ENCODE measurements around the gene ARHGDIA. TPM values are rescaled to one million over a fixed set of nuclear protein-coding genes. Genes with fewer than 3 reads are reported as not detected.
"Not testable (repeated sequence)": the region's sequence is repeated elsewhere in the genome, so short reads cannot be mapped to it uniquely, and the experiment has no call there.

Gene ARHGDIA
- polyA plus RNA-seq (2011; rRNA removed) (62.2 and 78.6 TPM in 2 replicates), polyA minus RNA-seq (2011; rRNA and poly(A)+ RNA removed) (48.6 and 62.3 TPM in 2 replicates)

GRCh38 chr17:81870981-81871386 lies at the start of gene ARHGDIA:
Gene ARHGDIA, minus strand, starts transcription at chr17:81871337. Its CDS starts 1,407 bp downstream, at chr17:81869930.
- Histone ChIP-seq H3K9me3 (ENCODE audit: control insufficient read depth, insufficient read depth, low read length) (no peaks in the 10 kb centered on the region; the same call in 1 of the 2 replicates), H3K4me3 (ENCODE audit: low read depth, low read length) (peak within 1 kb of the TSS; percentile 81), H3K27ac (ENCODE audit: low read depth, low read length) (peak within 1 kb of the TSS; percentile 88), H3K27me3 (ENCODE audit: control insufficient read depth, insufficient read depth, low read length) (no peaks in the 10 kb centered on the region)
- POLR2A ChIA-PET: interaction anchor here (1.9 kb wide), 1 partner anchor 10 kb away, joined by 11 read pairs; the partner anchor contains the start of gene P4HB
- CTCF ChIA-PET: interaction anchor here (0.8 kb wide), 1 partner anchor 50 kb away, joined by 3 read pairs; no protein-coding TSS in a partner anchor
- no peak for TF ChIP-seq CTCF (IDR thresholded peaks at IDR 0.05; ENCODE audit: low read depth, low read length)
- no peak for DNase-seq (ENCODE audit: low read depth, low spot score)

DNA sequence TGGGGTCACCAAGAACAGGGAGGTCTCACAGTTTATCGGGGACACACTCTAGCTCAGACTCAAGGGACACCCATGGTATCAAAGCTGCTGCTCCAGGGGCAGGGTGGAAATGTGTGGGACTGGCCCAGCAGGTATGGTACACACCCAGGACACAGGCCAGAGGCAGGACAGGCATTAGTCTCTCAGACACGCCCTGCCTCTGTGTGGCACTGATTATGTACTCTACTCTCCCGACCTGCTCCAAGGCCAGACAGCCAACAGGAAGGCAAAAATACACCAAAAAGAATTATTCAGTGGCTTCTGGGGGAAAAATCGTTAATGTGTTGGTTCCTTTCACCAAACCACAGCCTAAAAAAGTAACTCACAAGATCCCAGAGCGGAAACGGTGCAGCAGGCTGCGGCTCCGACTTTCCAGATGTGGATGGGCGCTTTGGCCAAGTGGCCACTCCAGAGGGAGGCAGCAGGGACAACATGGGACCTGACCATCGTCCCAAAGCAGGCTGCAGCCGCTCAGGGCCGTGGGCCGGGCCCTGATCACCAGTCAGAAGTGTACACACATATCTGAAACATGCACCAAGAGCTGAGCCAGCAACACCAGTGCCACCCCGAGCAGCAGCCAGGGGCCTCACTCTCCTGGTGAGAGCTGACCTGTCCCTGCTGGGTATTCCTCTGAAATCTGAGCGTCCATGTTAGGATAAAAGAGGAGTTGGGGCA lies 47.9 kb upstream of the ARHGDIA start:
- ChIA-PET CTCF (no interaction called here), POLR2A (no interaction called here)
- Histone ChIP-seq H3K9me3 (ENCODE audit: control insufficient read depth, insufficient read depth, low read length) (no peaks in the 10 kb centered on the region; the same call in 1 of the 2 replicates), H3K27me3 (ENCODE audit: control insufficient read depth, insufficient read depth, low read length) (no peaks in the 10 kb centered on the region), H3K27ac (ENCODE audit: low read depth, low read length) (no peak overlapping the region), H3K4me3 (ENCODE audit: low read depth, low read length) (no peak overlapping the region)
- no peak for TF ChIP-seq CTCF (IDR thresholded peaks at IDR 0.05; ENCODE audit: low read depth, low read length)
- no peak for DNase-seq (ENCODE audit: low read depth, low spot score)

- DNase-seq (ENCODE audit: low read depth, low spot score); H3K27me3 ChIP-seq (ENCODE audit: control insufficient read depth, insufficient read depth, low read length); H3K27ac ChIP-seq (ENCODE audit: low read depth, low read length); POLR2A ChIA-PET; CTCF ChIA-PET; H3K9me3 ChIP-seq (ENCODE audit: control insufficient read depth, insufficient read depth, low read length): not testable (repeated sequence)
- H3K4me3 ChIP-seq (ENCODE audit: low read depth, low read length): 0 out of 2 replicates have a peak overlapping the region, but pooled peaks have one; percentile 25
Observed at GRCh38 chr17:81918333-81918669, 47.2 kb upstream of the ARHGDIA start.

DNA sequence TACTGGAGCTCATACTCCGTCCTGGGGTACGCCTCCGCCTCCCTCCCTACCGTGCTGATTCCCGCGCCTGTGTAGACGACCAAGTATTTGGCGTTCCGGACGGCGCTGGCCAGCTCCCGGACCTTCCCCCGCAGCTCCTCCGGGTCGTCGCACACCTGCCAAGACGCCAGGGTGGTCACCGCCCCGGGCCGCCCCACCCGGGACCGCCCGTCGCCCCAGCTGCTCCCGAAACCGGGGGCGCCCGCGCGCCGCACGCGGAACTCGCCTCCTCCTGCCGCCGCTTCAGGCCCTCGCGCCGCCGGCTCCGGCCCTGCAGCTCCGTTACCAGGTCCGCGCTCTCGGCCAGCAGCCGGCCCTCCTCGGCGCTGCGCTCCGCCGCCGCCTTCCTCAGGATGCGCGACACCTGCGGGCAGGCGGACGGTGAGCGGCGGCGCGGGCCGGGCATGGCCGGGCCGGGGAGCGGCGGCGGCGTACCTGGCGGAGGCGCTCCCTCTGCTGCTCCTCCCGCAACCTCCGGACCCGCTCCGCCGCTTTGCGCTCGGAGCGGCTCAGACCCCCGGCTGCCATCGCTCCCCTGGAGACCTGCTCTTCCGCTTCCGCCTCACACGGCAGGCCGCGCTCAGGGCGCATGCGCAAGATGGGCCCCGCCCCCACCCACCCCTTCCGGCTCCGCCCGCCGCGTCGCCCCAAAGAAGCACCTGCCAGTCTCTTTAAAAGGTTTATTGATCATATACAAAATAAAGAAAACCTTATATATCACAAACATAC lies 46.6 kb upstream of the ARHGDIA start, which contains the start of gene SIRT7:
Gene SIRT7 (minus strand): TSS at position 612 of the 768 bp plus-strand sequence. CDS start 45 bp downstream, at position 567.
- no peak for DNase-seq (ENCODE audit: low read depth, low spot score)
- CTCF ChIA-PET: no interaction called here
- Histone ChIP-seq H3K27ac (ENCODE audit: low read depth, low read length) (peak within 1 kb of the TSS; percentile 11), H3K4me3 (ENCODE audit: low read depth, low read length) (peak within 1 kb of the TSS; percentile 73), H3K9me3 (ENCODE audit: control insufficient read depth, insufficient read depth, low read length) (no peaks in the 10 kb centered on the region; the same call in 1 of the 2 replicates), H3K27me3 (ENCODE audit: control insufficient read depth, insufficient read depth, low read length) (no peaks in the 10 kb centered on the region)
- POLR2A ChIA-PET: interaction anchor here (0.6 to 1.4 kb wide), 3 partner anchors 9 to 52 kb away, joined by 3 to 9 read pairs (median 6); partner anchors contain the start of genes ANAPC11 and MAFG
- TF ChIP-seq CTCF (IDR thresholded peaks at IDR 0.05; ENCODE audit: low read depth, low read length): no peak

DNA sequence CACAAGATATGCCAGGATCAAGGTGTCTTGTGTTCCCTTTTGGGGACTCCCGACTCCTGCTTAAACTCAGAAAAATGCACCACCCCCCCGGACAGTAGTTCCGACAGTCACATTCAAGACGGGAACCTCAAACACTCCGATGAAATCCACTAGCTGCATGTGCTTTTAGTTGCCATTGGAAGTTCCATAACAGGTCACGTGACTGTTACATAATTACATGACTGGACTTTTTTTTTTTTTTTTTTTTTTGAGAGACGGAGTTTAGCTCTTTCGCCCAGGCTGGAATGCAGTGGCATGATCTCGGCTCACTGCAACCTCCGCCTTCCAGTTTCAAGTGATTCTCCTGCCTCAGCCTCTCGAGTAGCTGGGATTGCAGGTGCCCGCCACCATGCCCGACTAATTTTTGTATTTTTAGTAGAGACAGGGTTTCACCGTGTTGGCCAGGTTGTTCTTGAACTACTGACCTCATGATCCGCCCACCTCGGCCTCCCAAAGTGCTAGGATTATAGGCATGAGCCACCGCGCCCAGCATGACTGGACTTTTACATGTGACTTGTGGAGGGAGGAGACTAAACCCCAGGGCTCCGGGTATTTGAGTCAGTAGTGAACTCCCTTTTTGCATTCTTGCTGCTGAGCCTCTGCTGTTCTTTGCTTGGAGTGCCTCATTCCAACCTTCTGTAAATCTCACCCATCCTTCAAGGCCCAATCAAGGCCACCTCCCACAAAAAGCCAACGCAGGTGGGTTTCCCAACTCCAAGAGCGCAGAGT lies 45.3 kb upstream of the ARHGDIA start:
- ChIA-PET CTCF (no interaction called here), POLR2A (interaction anchor here (0.6 to 1.4 kb wide), 3 partner anchors 11 to 55 kb away, joined by 3 to 9 read pairs (median 6); partner anchors contain the start of gene MAFG)
- Histone ChIP-seq H3K27me3 (ENCODE audit: control insufficient read depth, insufficient read depth, low read length) (no peaks in the 10 kb centered on the region), H3K27ac (ENCODE audit: low read depth, low read length) (peak overlapping the region; percentile 21), H3K9me3 (ENCODE audit: control insufficient read depth, insufficient read depth, low read length) (peaks cover 4% of the 10 kb centered on the region; the same call in 1 of the 2 replicates), H3K4me3 (ENCODE audit: low read depth, low read length) (peak overlapping the region; percentile 73)
- no peak for TF ChIP-seq CTCF (IDR thresholded peaks at IDR 0.05; ENCODE audit: low read depth, low read length)
- DNase-seq (ENCODE audit: low read depth, low spot score): peak; percentile 23
